Myocyte (in vitro differentiated cells): Measurements from ENCODE around the gene RALY. TPM values are rescaled to one million over a fixed set of nuclear protein-coding genes. Genes with fewer than 3 reads are reported as not detected.
"Not testable (repeated sequence)": the region's sequence is repeated elsewhere in the genome, so short reads cannot be mapped to it uniquely, and the experiment has no call there.

Source experiments
- DNase-seq: peaks from one replicate; pipeline ENCODE4 v3.0.0-alpha.2; 2012; ENCODE audit warnings: low read depth
- microRNA-seq: library from miRNA; unstranded; fragments of <30 nt; microRNA quantifications from one replicate; pipeline ENCODE4, GENCODE V29; 2016
- total RNA-seq: library from RNA; depleted of rRNA; stranded (reverse); fragments of >200 nt; gene quantifications from 2 replicates; pipeline ENCODE4 v1.2.3, GENCODE V29; 2014

RALY gene
- total RNA-seq, 1 donor from 2014 or later: 136 TPM

DNA sequence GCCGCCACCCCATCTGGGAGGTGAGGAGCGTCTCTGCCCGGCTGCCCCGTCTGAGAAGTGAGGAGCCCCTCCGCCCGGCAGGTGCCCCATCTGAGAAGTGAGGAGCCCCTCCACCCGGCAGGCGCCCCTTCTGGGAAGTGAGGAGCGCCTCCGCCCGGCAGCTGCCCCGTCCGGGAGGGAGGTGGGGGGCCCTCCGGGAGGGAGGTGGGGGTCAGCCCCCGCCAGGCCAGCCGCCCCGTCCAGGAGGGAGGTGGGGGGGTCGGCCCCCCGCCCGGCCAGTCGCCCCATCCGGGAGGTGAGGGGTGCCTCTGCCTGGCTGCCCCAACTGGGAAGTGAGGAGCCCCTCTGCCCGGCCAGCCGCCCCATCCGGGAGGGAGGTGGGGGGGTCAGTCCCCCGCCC, 138.8 kb downstream of the RALY start:
- not testable (repeated sequence) for DNase-seq

DNA sequence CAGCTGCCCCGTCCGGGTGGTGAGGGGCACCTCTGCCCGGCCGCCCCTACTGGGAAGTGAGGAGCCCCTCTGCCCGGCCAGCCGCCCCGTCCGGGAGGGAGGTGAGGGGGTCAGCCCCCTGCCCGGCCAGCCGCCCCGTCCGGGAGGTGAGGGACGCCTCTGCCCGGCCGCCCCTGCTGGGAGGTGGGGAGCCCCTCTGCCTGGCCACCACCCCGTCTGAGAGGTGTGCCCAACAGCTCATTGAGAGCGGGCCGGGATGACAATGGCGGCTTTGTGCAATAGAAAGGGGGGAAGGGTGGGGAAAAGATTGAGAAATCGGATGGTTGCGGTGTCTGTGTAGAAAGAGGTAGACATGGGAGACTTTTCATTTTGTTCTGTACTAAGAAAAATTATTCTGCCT, 139.2 kb downstream of the RALY start:
- not testable (repeated sequence) for DNase-seq

DNA sequence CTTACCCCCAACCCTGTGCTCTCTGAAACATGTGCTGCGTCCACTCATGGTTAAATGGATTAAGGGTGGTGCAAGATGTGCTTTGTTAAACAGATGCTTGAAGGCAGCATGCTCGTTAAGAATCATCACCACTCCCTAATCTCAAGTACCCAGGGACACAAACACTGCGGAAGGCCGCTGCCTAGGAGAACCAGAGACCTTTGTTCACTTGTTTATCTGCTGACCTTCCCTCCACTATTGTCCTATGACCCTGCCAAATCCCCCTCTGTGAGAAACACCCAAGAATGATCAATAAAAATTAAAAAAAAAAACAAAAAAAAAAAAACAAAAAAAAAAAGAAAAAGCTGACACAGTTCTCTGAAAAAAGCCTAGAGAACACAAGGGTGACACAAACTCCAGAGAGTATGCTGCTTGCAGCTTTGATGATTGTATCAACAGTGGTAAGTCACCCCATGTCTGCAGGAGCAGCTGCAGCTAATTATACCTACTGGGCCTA, 139.7 kb downstream of the RALY start:
- peak; percentile 32 for DNase-seq

Small RNA genes within 50 kb of the gene (microRNA-seq; reads per million reads assigned to microRNA genes)
- gene MIR4755: not detected

Other genes starting within 250 kb of the RALY start
- 78.0 and 88.5 TPM in 2 replicates for gene CHMP4B, start 182.6 kb upstream of the RALY start, total RNA-seq
- 71.0 and 75.1 TPM in 2 replicates for gene EIF2S2, start 118.3 kb downstream of the RALY start, total RNA-seq
- not detected in 2 replicates for gene ASIP, start 247.5 kb downstream of the RALY start, total RNA-seq